ENCODE data around the gene LRMDA.
"Not testable (repeated sequence)": the region's sequence is repeated elsewhere in the genome, so short reads cannot be mapped to it uniquely, and the experiment has no call there.

The LRMDA gene

GRCh38 chr10:75611172-75611992 is 180.0 kb downstream of the LRMDA start:
- no peak for DNase-seq (ENCODE audit: low read depth in 2 of 2)

- no peak for DNase-seq (ENCODE audit: low read depth in 2 of 2)
These were observed 180.6 kb downstream of the LRMDA start for GRCh38 chr10:75611993-75612372.

GRCh38 chr10:75612904-75613684 is 181.7 kb downstream of the LRMDA start:
- no peak for DNase-seq (ENCODE audit: low read depth in 2 of 2)

- no peak for DNase-seq (ENCODE audit: low read depth in 2 of 2)
These were observed 182.5 kb downstream of the LRMDA start for GRCh38 chr10:75613685-75614504.

- no peak for DNase-seq (ENCODE audit: low read depth in 2 of 2)
These were observed 184.7 kb downstream of the LRMDA start for GRCh38 chr10:75616076-75616475.

- DNase-seq (ENCODE audit: low read depth in 2 of 2): no peak
These were observed 185.6 kb downstream of the LRMDA start for GRCh38 chr10:75616874-75617478.

- DNase-seq (ENCODE audit: low read depth in 2 of 2): no peak
These were observed 186.2 kb downstream of the LRMDA start for GRCh38 chr10:75617485-75618155.

GRCh38 chr10:75619635-75620034 is 188.2 kb downstream of the LRMDA start:
- DNase-seq (ENCODE audit: low read depth in 2 of 2): no peak

GRCh38 chr10:75620356-75620755 is 188.9 kb downstream of the LRMDA start:
- no peak for DNase-seq (ENCODE audit: low read depth in 2 of 2)

- not testable (repeated sequence) for DNase-seq (ENCODE audit: low read depth in 2 of 2)
These were observed 189.6 kb downstream of the LRMDA start for GRCh38 chr10:75621003-75621402.

GRCh38 chr10:75622503-75622902 is 191.1 kb downstream of the LRMDA start:
- no peak for DNase-seq (ENCODE audit: low read depth in 2 of 2)

- DNase-seq (ENCODE audit: low read depth in 2 of 2): no peak
These were observed 192.1 kb downstream of the LRMDA start for GRCh38 chr10:75623310-75624093.

GRCh38 chr10:75624638-75625037 is 193.2 kb downstream of the LRMDA start:
- DNase-seq (ENCODE audit: low read depth in 2 of 2): no peak

GRCh38 chr10:75630746-75631145 is 199.3 kb downstream of the LRMDA start:
- no peak for DNase-seq (ENCODE audit: low read depth in 2 of 2)

- DNase-seq (ENCODE audit: low read depth in 2 of 2): no peak
These were observed 201.5 kb downstream of the LRMDA start for GRCh38 chr10:75632805-75633462.

GRCh38 chr10:75633568-75633967 is 202.1 kb downstream of the LRMDA start:
- DNase-seq (ENCODE audit: low read depth in 2 of 2): no peak

GRCh38 chr10:75634947-75635346 is 203.5 kb downstream of the LRMDA start:
- DNase-seq (ENCODE audit: low read depth in 2 of 2): no peak

GRCh38 chr10:75638752-75639151 is 207.3 kb downstream of the LRMDA start:
- no peak for DNase-seq (ENCODE audit: low read depth in 2 of 2)

GRCh38 chr10:75639736-75640135 is 208.3 kb downstream of the LRMDA start:
- no peak for DNase-seq (ENCODE audit: low read depth in 2 of 2)

- no peak for DNase-seq (ENCODE audit: low read depth in 2 of 2)
These were observed 209.0 kb downstream of the LRMDA start for GRCh38 chr10:75640381-75640780.

Data from stimulated activated CD4-positive, alpha-beta T cell treated with anti-CD3 and anti-CD28 coated beads, Interleukin-4, amount 100 ng/mL, for 48 hours (primary cell).